HPDE6-E6E7 (cell line): ENCODE data around the gene TMCC1.
"Not testable (repeated sequence)": the region's sequence is repeated elsewhere in the genome, so short reads cannot be mapped to it uniquely, and the experiment has no call there.

Experiments
- DNase-seq: peaks from one replicate; pipeline ENCODE4 v3.0.0; 2011; ENCODE audit warnings: missing footprints; ENCODE audit errors: extremely low spot score

Gene TMCC1

DNA sequence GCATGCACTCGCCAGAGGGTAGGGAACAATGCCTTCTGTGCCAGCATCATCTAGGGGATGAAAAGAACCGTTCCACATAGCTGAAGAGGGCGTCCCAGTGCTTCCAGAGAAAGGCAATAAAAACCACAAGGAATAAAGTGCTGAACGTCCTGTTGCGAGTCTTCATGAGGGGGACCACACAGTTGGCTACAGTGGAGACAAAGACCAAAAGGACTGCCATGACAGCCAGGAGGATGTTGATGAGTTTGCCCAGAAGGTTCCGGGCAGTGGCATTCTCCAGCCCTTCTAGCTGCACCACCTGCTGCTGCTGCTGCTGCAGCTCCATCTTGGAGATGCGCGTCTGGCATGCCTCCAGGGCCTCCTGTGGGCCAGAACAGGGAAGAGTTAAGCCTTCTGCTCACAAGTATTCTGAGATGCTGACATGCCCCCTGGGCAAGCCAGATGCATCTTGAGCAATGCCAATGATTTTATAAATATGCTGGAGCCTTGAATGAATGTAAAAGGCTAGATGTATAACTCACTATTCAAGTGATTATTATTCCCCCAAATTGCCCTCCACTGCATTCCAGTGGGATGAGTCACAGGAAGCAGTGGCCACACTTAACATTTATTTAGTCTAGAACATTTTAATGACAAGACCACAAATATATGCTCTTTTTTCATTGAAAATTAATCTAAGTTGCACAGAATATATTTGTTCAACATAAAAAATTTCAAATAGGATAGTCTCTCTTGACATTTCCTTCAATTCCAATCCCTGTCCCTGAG lies 241.9 kb downstream of the TMCC1 start:
- no peak for DNase-seq

DNA sequence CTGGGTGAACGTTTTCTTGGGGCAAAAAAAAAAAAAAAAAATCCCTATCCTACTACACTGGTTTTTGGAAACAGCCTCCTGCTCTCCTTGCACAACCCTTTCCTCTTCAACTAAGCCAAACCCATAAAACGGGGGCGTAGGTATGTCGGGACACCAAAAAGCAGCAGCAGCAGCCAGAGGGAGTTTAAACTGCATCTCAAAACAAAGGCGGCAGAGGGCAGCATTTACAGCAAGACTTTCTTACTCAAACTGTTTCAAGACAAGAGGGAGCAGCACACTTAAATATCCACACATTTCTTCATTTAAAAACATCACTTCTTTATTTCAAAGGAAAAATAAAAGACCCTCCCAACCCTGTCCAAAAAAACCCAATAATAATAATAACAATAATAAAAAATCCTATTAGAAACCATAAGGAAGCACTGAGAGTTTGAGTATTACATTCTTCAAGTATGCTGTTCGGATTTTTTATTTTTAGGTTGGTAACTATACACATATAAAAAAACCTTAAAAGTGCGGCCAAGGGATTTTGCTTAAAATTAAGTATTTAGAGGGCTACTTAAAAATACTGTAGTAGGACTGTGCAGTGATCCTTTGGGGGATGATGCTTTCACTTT lies 243.1 kb downstream of the TMCC1 start:
- peak; percentile 42 for DNase-seq

DNA sequence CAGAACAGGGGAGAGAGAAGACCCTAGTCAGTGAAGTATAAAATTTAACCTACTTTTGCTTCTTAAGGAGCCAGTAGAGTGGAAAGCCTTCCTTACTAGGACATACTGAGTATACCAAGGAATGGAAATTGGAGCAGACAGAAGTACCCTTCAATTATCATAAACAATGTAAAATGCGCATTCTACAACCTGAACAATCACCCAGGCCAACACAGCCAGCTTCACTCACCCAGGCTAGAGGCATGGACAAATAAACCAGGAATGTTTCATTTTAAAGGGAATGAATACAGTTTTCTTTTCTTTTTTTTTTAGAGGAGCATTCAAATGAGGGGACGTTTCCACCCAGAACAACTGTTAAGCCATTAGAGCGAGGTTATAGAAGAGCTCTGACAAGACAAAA lies 245.1 kb downstream of the TMCC1 start:
- DNase-seq, result no peak

DNA sequence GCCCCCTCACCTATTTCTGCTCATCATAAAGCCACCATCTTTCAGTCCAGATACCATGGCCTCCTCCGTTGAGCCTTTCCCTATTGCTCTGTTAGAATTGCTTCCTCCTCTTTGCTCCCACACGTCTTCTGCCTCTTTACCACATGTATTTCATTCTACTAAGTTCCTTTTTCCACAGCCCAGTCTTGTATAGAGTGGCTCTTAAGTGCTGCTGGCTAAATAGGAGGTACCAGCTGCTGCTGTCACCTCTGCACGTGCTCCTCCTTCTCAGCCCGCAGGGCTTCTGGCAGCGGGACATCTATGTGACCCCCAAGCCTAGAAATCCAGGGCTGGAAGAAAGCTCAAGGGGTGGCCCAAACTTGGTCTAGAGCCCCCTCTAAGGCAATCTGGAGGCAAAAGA lies 248.2 kb downstream of the TMCC1 start:
- no peak for DNase-seq

DNA sequence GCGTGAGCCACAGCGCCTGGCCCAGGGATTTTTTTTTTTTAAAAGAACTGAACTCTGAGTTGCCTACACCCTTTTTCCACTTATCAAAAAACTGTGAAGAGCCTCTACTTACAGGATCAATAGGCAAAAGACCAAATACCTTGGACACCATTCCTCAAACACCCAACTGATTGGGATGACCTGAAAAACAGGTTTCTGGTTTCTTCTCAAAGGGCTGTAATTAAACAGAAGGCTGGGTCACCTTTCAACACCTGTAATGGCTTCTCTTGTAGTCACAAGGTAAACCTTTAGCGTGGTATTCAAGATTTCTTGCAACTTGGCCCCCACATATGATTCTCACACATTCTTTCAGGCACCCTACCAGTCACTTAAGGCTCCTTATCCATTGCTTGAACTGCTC lies 248.7 kb downstream of the TMCC1 start:
- no peak for DNase-seq

DNA sequence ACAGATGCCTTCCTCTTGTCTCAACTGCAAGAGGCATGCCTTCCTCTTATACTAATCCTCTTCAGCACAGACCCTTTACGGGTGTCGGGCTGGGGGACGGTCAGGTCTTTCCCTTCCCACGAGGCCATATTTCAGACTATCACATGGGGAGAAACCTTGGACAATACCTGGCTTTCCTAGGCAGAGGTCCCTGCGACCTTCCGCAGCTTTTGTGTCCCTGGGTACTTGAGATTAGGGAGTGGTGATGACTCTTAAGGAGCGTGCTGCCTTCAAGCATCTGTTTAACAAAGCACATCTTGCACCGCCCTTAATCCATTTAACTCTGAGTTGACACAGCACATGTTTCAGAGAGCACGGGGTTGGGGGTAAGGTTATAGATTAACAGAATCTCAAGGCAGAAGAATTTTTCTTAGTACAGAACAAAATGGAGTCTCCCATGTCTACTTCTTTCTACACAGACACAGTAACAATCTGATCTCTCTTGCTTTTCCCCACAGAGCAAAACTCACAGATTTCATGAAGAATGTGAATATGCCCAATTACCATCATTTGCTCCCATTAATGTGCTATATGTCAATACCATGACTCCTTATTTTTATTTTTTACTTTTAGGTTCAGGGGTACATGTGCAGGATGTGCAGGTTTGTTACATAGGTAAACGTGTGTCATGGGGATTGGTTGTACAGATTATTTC lies 251.8 kb downstream of the TMCC1 start:
- not testable (repeated sequence) for DNase-seq

DNA sequence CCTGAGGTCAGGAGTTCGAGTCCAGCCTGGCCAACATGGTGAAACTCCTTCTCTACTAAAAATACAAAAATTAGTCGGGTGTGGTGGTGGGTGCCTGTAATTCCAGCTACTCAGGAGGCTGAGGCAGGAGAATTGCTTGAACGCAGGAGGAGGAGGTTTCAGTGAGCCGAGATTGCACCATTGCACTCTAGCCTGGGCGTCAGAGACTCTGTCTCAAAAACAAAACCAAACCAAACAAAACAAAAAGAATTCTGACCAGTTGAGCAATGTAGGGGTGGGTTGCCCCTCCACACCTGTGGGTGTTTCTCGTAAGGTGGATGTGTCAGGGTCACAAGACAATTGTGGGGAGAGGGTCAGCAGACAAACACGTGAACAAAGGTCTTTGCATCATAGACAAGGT lies 252.5 kb downstream of the TMCC1 start:
- DNase-seq, result not testable (repeated sequence)

DNA sequence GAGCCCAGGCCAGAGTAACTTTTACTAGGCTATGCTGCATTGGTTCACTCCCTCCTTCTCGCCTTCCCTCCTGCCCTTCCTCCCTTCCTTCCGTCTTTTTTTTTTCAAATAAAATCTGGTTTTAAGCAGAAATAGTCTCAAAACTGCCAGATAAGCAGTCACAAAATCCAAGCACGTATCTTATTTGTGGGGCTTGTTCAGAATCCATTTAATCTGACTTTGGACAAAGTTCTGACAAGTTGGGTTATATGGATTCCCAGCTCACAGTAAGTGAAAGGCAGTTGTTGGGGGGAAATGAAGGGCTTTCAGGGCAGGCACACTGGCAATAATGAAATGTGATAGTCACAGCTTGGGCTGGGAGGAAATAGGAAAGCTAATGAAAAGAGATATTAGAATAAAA lies 255.0 kb downstream of the TMCC1 start:
- no peak for DNase-seq

DNA sequence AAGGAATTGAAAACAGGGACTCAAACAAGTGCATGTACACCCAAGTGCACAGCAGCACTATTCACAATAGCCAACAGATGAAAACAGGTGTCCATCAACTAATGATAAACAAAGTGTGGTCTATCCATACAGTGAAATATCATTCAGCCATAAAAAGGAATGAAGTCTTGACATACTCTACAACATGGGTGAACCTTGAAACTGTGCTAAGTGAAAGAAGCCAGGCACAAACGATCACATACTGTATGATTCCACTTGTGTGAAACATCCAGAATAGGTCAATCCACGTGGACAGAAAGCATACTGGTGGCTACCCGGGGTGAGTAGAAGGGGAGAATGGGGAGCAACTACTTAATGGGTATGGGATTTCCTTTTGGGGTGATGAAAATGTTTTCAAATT lies 257.4 kb downstream of the TMCC1 start:
- DNase-seq, result no peak

DNA sequence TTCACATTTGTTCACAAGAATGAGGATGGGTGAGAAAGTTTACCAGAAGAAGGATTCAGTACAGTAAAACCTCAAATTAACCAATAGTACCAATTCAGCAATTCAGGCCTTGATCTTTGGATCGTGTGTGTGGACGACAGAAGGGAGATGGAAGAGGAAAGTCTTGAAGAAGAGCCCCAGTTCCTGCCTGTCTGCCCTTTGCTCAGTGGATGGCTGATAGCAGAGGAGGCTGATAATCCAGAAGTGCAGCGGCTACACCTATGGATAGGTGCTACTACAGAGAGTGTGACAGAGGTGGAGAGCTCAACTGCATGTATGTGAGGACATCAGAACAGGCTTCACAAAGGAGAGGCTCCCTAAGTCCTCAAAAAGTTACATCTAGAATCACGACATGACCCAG lies 257.9 kb downstream of the TMCC1 start:
- no peak for DNase-seq

DNA sequence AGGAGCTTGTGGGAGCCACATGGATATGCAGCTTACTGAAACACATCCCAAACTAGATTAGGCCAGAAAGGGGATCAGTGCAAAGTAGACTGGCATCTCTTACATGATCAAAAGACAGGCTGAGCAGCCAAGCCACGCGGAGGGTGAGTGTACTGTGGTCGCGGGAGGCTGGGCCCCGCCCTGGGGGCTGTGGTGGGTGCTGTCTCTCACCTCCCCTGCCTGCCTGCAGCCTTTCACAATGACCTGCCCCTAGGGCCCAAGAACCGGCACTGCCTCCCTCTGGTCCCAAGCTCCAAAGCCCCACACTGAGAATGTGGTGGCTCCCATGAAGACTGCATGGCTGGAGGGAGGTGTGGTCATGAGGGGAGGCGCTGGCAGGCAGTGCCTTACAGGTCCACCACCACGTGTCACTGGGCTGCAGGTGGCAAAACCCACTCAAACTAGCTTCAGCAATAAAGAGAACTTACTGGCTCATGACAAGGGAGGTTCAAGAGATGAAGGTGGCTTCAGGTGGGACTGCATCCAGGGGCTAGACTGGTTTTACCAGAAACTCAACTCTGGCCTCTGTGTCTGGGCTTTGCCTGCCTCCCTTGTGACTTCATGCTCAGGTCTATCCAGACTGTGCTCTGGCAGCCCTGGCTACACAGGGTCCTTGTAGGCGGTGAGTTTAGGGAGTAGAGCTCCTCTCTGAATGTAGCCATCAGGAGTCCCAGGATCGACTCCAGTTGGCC lies 259.6 kb downstream of the TMCC1 start:
- DNase-seq, result no peak

DNA sequence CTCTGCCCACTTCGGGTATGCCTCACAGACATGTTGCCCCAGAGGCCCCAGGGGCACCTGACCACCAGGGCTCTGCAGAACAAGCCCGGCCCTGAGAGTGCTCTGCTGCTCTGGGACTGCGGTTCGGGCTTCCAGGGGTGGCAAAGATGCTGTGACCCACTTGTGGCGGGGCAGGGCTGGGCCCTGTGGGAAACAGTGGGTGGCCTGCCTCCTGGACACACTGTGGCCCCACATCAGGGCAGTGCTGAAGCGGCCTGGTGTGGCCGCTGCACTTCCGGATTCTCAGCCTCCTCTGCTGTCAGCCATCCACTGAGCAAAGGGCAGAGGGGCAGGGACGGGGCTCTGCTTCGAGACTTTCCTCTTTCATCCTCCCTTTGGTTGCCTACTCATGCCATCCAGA lies 260.5 kb downstream of the TMCC1 start:
- DNase-seq, result no peak

DNA sequence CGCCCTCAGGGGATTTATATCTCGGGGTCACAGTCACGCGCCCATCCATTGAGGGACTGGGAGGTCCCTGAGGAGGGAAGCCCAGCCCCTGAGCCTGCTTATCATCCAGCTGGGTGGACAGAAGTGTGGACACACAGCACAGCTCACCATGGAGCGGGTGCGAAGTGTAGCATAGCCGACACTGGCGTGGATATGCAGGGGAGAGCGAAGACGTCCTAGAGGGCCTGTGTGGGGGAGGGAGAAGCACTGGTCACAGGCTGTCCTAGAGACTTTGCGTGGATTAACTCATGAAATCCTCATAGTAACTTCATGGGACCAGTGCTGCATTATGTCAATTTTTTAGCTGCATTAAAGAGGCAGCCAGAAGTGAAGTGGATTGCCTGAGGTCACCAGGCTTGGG lies 261.0 kb downstream of the TMCC1 start:
- DNase-seq, result no peak

DNA sequence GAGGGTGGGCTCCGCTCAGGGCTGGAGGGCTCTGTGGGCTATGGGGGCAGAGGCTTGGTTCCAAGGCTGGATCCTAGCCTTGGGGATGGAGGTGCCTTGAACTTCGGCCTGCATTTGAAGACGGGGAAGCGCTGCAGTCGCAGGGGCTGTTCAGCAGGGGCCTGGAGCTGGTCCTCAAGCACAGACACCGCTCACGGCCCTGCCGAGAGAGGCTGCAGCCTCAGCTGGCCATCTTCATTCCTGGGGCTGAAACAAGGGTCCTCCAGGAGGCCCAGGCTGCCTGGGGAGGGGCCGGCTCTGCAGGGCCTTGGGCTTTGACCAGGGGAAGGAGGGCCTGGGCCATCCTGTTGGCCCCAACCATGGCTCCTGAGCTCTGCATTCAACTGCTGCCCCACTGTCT lies 261.5 kb downstream of the TMCC1 start:
- no peak for DNase-seq

DNA sequence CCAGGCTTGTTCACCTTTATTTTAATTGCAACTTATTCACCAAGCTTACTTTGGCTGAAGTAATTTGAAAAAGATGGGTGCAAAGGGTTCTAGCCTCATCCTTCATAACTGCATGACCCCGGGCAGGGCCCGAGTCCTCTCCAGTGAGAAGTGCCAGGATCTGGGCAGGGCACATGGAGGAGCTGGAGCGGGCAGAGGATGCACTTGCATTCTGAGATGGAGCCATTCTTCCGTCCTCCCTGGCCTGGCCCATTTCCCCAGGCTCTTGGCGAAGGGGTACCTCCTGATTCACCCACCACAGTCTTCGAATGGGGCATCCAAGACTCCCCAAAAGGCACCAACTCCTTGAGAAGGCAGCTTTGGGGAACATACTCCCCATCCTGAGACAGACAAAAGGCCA lies 264.5 kb downstream of the TMCC1 start:
- DNase-seq, result no peak

DNA sequence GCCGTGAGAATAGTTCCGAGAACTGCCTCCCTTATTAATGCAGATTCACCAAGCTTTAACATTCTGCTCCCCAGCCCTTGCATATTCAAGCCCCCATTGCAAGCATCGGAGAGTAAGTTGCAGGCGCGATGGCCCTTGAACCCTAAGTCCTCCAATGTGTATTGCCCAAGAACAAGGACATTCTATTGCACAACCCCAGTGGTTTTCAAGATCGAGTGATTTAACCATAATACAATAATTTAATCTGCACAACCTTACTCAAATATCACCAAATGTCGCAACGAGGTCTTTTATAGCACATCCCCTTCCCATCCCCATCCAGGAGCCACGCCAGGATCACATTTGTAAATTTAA lies 265.4 kb downstream of the TMCC1 start:
- DNase-seq, result no peak

DNA sequence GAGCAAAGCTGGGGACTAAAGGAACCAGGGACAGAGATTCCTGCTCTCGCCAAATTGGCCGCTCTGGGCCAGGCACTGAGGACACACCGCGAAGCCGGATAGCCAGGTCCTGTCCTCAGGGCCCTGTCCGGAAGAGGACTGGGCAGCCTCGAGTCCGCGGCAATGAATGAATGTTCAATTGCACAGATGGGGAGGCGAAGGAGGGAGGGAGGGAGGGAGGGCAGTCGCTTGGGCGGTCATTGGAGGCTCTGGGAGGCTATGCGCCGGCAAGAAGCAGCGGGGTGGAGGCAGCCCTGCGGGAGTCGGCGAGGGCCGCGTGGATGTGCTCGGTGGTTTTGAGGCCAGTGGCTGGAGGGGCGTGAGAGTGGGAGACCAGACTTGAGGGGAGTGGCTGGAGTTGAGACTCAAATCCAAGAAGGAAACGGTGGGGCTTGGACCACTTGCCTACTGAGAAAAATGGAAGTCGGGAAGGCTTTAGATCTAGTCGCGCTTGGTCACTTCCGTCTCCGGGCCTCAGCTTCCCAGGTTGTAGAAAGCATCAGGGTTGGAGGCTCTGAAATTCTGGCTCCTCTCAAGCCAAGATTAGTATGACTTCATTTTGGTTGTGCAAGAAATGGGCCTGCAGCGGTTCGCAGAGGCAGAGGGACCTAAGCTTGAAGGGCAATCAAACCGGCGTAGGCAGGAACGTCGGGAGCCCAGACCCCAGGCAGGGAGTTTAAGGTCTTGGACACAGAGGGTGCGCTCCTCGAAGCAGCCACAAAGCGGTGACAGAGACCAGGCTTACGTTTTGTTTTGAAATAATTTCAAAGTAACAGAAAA lies 266.0 kb downstream of the TMCC1 start:
- DNase-seq, result peak; percentile 79

DNA sequence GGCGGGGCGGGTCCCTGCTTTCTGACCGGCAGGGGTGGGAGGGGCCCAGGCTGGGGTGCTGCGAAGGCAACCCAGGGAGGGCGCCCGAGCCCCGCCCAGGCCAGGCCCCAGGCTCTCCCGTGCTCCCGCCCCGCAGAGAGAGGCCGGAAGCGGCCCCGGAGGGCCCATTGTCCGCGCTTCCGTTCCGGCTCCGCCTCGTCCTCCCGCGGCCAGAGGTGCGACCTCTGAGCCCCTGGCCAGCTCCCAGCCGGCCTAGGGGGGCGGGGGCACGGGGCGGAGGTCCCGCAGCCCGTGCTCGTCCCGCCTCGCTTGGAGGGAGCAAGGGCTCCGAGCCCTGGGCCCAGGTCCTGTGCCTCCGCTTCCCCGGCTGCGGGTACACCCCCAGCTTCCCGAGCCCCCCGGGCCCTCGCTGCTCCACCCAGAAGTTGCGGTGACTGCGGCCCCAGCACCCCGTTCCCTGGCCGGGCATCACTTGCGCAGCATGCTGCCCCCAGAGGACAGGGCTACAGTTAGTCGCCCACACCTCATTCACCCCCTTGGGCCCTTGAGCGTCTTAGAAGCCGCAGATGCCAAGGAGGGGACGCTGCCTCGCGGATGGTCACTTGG lies 266.7 kb downstream of the TMCC1 start:
- DNase-seq, result peak; percentile 88

DNA sequence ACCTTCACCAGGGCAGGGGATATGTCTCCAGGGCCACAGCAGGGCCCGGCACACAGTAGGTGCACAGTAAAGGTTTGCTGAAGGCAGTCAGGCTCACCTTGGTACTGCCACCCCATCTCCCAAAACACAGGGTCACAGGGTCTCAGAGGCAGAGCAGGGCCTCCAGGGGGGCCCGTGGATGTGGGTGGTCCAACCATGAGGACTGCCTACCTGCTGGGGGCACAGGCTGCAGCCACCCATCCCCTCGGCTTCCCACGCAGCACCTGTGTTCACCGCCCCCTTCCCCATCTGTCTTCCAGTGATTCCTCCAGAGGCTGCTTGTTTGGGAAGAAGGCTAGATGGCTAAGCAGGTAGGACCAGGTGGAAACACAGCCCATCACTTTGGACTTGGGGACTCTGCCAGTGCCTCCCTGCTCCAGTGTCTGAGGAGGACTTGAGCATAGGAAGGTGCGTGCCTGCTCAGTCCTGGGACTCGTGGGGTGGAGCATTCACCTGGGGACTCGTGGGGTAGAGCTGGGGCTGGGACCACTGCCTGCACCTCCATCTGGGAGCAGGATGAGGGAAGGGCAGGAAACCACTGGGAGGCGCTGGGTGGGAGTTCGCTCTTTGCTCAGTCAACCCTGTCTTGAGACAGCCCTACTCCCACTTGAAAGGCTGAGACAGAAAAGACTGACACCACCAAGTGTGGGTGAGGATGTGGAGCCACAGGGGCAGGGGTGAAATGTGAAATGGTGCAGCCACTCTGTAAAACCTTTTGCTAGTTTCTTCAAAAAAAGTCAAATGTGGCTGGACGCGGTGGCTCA lies 268.2 kb downstream of the TMCC1 start:
- no peak for DNase-seq

DNA sequence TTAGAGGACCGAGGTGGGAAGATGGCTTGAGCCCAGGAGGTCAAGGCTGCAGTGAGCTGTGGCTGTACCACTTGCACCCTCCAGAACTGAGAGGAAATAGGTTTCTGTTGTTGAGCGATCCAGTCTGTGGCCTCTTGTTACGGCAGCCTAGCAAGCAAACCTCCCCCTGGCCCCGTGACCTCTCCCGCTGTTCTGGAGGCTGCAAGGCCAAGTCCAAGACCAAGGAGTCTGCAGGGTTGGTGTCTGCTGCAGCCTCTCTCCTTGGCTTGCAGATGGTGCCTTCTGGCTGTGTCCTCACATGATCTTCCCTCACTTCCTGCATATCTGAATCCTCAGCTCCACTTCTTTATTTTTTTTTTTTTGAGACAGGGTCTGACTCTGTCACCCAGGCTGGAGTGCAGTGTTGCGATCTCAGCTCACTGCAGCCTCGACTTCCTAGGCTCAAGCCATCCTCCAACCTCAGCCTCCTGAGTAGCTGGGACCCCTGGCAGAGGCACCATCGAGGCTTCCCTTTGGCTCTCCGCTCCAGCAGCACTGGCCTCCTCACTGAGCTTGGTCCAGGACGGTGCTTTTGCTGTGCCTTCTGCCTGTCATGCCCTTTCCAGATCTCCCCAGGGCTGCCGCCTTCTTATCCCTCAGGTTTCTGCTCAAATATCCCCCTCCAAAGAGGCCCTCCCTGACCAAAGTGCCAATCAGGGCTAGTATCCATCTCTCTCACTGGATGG lies 269.0 kb downstream of the TMCC1 start:
- DNase-seq, result no peak
